Measurements from ENCODE around the gene ARIH2.

GRCh38 chr3:48997714-48998637, 79.3 kb downstream of the ARIH2 start:
- TF ChIP-seq REST (IDR thresholded peaks at IDR 0.05; ENCODE audit: unreplicated experiment): no peak
- TF ChIP-seq CTCF (conservative IDR thresholded peaks at IDR 0.05; ENCODE audit: low read depth in 2 of 2): no peak
- no peak for TF ChIP-seq POLR2AphosphoS5 (IDR thresholded peaks at IDR 0.05; ENCODE audit: low read depth)
- TF ChIP-seq, protein P1, sequence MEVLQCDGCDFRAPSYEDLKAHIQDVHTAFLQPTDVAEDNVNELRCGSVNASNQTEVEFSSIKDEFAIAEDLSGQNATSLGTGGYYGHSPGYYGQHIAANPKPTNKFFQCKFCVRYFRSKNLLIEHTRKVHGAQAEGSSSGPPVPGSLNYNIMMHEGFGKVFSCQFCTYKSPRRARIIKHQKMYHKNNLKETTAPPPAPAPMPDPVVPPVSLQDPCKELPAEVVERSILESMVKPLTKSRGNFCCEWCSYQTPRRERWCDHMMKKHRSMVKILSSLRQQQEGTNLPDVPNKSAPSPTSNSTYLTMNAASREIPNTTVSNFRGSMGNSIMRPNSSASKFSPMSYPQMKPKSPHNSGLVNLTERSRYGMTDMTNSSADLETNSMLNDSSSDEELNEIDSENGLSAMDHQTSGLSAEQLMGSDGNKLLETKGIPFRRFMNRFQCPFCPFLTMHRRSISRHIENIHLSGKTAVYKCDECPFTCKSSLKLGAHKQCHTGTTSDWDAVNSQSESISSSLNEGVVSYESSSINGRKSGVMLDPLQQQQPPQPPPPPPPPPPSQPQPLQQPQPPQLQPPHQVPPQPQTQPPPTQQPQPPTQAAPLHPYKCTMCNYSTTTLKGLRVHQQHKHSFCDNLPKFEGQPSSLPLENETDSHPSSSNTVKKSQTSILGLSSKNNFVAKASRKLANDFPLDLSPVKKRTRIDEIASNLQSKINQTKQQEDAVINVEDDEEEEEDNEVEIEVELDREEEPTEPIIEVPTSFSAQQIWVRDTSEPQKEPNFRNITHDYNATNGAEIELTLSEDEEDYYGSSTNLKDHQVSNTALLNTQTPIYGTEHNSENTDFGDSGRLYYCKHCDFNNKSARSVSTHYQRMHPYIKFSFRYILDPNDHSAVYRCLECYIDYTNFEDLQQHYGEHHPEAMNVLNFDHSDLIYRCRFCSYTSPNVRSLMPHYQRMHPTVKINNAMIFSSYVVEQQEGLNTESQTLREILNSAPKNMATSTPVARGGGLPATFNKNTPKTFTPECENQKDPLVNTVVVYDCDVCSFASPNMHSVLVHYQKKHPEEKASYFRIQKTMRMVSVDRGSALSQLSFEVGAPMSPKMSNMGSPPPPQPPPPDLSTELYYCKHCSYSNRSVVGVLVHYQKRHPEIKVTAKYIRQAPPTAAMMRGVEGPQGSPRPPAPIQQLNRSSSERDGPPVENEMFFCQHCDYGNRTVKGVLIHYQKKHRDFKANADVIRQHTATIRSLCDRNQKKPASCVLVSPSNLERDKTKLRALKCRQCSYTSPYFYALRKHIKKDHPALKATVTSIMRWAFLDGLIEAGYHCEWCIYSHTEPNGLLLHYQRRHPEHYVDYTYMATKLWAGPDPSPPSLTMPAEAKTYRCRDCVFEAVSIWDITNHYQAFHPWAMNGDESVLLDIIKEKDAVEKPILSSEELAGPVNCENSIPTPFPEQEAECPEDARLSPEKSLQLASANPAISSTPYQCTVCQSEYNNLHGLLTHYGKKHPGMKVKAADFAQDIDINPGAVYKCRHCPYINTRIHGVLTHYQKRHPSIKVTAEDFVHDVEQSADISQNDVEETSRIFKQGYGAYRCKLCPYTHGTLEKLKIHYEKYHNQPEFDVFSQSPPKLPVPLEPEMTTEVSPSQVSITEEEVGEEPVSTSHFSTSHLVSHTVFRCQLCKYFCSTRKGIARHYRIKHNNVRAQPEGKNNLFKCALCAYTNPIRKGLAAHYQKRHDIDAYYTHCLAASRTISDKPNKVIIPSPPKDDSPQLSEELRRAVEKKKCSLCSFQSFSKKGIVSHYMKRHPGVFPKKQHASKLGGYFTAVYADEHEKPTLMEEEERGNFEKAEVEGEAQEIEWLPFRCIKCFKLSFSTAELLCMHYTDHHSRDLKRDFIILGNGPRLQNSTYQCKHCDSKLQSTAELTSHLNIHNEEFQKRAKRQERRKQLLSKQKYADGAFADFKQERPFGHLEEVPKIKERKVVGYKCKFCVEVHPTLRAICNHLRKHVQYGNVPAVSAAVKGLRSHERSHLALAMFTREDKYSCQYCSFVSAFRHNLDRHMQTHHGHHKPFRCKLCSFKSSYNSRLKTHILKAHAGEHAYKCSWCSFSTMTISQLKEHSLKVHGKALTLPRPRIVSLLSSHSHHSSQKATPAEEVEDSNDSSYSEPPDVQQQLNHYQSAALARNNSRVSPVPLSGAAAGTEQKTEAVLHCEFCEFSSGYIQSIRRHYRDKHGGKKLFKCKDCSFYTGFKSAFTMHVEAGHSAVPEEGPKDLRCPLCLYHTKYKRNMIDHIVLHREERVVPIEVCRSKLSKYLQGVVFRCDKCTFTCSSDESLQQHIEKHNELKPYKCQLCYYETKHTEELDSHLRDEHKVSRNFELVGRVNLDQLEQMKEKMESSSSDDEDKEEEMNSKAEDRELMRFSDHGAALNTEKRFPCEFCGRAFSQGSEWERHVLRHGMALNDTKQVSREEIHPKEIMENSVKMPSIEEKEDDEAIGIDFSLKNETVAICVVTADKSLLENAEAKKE (CRISPR knock-in tag; IDR thresholded peaks at IDR 0.05): no peak
- TF ChIP-seq EZH2 (IDR thresholded peaks at IDR 0.05; ENCODE audit: low read depth, unreplicated experiment): no peak
- no peak for TF ChIP-seq STAT1 (IDR thresholded peaks at IDR 0.05; ENCODE audit: unreplicated experiment)
- TF ChIP-seq ZNF114 (CRISPR knock-in tag; IDR thresholded peaks at IDR 0.05): no peak
- TF ChIP-seq CREB1 (CRISPR knock-in tag; IDR thresholded peaks at IDR 0.05; ENCODE audit: low read depth): no peak
- no peak for TF ChIP-seq JUNB (IDR thresholded peaks at IDR 0.05; ENCODE audit: unreplicated experiment)
